WTC11 (cell line): Measurements from ENCODE around the gene TMEM54.

ENCODE experiments used
- ATF1 ChIP-seq: sonication (generic); formaldehyde crosslinking; IDR thresholded peaks from 2 replicates; pipeline ENCODE4 v1.8.1; 2023; ENCODE audit warnings: mild to moderate bottlenecking, moderate library complexity, missing genetic modification reagents
- ATF2 ChIP-seq: sonication (generic); formaldehyde crosslinking; IDR thresholded peaks from 2 replicates; pipeline ENCODE4 v1.8.1; 2022; ENCODE audit warnings: low read depth, missing genetic modification reagents, borderline replicate concordance
- CTCF ChIP-seq: fragments of 200-600 bp; IDR thresholded peaks from 2 replicates; pipeline ENCODE4 v1.8.0; 2022; ENCODE audit warnings: antibody characterized with exemption
- MAX ChIP-seq: sonication (generic); formaldehyde crosslinking; IDR thresholded peaks from 2 replicates; pipeline ENCODE4 v1.8.0; 2022; ENCODE audit warnings: mild to moderate bottlenecking, missing genetic modification reagents
- NFYB ChIP-seq: sonication (generic); formaldehyde crosslinking; conservative IDR thresholded peaks from 2 replicates; pipeline ENCODE4 v1.8.0; 2022; ENCODE audit warnings: low read depth, missing genetic modification reagents
- PRDM15 ChIP-seq: sonication (generic); formaldehyde crosslinking; IDR thresholded peaks from 2 replicates; pipeline ENCODE4 v1.8.0; 2022; ENCODE audit warnings: missing genetic modification reagents

GRCh38 chr1:32939655-32940371 lies 38.6 kb upstream of the TMEM54 start:
- TF ChIP-seq ATF2 (CRISPR knock-in tag): no peak
- no peak for TF ChIP-seq MAX (CRISPR knock-in tag)
- no peak for TF ChIP-seq NFYB (CRISPR knock-in tag)
- TF ChIP-seq PRDM15 (CRISPR knock-in tag): no peak
- no peak for TF ChIP-seq CTCF
- TF ChIP-seq ATF1 (CRISPR knock-in tag): no peak
